IPS DF 19.7 (cell line): ENCODE measurements around the gene NARS2.
"Not testable (repeated sequence)": the region's sequence is repeated elsewhere in the genome, so short reads cannot be mapped to it uniquely, and the experiment has no call there.

Source experiments
- DNase-seq: peaks from one replicate; pipeline ENCODE4 v3.0.0-alpha.2; 2013; ENCODE audit warnings: low read depth, low spot score

NARS2 gene, protein sequence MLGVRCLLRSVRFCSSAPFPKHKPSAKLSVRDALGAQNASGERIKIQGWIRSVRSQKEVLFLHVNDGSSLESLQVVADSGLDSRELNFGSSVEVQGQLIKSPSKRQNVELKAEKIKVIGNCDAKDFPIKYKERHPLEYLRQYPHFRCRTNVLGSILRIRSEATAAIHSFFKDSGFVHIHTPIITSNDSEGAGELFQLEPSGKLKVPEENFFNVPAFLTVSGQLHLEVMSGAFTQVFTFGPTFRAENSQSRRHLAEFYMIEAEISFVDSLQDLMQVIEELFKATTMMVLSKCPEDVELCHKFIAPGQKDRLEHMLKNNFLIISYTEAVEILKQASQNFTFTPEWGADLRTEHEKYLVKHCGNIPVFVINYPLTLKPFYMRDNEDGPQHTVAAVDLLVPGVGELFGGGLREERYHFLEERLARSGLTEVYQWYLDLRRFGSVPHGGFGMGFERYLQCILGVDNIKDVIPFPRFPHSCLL

DNA sequence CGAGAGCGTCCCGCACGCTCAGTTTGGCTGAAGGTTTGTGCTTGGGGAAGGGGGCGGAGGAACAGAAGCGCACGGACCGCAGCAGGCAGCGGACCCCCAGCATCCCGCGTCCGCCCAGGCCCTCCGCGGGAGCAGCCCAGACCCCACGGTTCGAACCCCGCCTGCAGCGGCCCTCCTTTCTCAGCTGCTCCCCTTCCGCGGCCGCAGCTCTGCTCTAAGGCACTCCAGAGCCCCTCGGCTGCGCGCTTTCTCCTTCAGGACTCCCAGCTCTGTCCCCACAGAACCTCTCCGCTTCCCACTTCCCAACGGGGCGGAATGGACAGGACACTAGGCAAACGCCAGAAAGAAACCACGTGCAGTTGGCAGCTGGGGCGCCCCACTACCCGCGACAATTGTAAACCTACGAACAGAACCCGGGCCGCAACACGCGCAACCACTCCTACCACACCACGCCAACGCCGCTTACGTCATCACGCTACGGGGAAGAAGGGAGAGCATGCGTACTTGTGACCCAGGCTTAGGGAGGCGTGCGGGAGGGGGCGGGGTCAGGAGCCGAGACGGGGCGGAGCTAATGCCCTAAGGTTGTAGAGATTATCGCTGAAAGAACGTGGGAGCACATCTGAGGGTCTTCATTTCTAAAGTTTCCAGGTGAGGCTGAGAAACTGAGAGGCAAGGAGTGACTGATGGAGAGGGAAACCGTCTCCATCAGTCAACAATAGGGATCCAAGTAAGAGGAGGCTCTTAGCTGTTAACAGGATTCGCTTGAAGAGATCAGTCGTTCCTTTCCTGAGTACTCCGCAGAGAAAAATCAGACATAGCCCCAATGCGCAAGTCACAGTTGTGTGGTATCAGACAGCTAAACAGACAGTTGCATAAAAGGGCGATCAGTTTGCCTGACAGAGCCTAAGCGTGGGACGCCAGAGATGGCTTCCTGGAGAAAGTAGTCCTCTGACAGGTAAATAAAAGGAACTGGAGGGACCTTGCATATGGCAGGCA lies at the start of gene NARS2:
Gene NARS2 (minus strand): TSS at position 479 of the 996 bp plus-strand sequence. CDS start 376 bp downstream, at position 103.
- DNase-seq: peak; percentile 90

DNA sequence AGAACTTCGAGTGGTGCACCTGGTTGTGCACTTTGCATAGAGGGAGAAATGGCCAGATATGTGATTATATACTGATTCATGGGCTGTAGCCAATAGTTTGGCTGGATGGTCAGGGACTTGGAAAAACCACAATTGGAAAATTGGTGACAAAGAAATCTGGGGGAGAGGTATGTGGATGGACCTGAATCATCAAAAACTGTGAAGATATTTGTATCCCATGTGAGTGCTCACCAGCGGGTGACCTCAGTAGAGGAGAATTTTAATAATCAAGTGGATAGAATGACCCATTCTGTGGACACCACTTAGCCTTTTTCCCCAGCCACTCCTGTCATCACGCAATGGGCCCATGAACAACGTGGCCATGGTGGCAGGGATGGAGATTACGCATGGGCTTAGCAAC lies 48.0 kb upstream of the NARS2 start:
- no peak for DNase-seq

DNA sequence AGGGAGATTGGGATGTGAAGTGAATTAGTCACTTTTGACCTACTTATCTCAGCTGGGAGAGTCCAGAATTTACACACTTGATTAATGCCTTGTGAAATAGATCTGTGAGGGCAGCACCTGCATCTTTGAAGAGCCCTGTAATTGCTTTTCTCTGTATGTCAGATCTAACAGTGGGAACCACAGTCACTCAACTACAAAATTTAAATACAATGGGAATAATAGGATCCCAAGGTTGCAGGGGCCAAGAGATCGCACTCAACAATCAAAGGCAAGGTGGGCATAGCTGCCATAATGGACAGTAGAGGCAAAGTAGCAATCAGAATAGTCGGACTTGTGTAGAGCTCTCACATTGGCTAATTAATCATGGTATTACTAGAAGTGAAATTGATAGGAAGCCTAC lies 45.5 kb upstream of the NARS2 start:
- DNase-seq: no peak

DNA sequence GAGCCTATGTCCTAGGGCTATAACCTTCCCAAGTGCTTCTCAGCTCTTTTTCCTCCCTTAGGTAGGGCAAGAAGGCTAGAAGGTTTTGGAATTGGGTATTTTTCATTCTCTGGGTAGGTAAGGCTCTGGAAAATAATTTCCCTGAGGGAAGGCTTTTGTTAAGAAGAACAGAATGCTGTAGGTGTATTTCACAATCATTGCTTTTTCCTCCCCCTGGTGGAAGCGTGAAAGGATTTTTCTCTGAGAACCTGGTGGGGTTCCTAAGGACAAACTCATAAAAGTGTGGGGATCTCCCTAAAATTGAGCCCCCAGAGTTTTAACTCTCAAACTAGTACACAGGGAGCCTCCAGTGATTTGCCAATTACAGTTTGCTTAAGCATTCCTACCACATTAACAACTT lies 41.1 kb upstream of the NARS2 start:
- DNase-seq: no peak

DNA sequence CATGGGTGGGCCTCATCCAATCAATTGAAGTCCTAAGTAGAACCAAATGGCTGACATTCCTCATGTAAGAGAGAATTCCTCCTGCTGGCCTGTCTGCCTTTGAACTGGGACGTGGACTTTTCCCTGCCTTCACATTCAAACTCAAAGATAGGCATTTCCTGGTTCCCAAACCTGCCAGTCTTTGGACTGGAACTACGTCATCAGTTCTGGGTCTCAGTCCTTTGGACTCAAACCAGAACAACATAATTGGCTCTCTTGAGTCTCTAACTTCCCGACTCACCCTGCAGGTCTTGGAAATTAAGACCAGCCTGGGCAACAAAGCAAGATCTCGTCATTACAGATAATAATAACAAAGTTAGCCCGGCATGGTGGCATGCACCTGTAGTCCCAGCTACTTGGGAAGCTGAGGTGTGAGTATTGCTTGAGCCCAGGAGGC lies 38.7 kb upstream of the NARS2 start:
- DNase-seq: no peak

DNA sequence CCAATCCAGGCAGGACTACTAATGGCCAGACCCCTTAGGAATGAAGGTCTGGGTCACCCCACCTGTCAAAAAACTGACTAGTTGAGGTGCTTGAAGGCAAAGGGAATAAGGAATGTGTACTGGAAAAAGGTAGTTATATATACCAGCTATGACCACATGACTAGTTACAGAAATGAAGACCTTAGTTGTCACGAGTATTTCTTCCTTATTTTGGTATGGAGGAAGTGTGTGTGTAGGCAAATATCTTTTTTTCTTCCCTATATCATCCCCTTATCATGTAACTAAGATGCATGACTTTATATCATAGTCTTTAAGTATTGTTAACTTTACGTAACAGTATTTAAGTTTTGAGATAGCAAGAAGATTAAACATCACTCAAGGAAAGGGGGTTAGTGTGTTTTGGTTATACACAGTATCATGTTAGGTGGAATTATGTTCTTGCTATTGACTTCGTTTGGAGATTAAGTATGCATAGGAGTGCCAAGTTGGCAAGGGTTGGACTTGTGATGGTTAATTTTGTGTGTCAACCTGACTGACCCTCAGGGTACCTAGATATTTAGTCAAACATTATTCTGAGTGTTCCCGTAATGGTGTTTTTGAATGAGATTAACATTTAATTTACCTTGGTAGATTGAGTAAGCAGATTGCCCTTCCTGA lies 38.2 kb upstream of the NARS2 start:
- DNase-seq: no peak

DNA sequence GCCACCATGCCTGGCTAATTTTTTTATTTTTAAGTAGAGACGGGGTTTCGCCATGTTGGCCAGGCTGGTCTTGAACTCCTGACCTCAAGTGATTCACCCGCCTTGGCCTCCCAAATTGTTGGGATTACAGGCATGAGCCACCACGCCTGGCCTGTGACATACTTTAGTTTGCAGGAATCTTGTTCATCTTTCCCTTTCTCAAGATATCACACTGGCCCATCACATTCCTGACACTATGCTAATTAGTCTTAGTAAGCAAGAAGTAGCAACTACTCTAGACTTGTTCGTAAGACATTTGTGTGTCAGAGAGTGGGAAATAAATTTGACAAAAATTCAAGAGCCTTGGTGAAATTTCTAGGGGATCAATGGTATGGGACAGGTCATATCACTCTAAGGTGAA lies 34.7 kb upstream of the NARS2 start:
- not testable (repeated sequence) for DNase-seq

DNA sequence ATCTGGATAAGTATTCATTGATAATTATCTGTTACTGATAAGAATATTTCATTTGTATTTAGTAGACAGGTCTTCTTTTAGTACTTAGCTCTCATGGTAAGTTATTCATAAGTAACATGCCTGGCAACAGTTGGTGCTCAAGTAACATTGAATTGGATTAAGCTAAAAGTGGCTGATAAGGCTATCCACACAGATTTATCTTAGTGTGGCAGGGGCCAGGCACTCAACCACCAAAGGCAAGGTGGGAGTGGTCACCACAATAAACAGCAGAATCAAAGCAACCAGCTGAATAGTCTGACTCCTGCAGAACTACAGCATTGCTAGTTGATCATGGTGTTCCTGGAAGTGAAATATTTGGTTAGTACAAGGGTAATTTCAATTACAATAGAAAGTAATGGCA lies 33.0 kb upstream of the NARS2 start:
- no peak for DNase-seq

DNA sequence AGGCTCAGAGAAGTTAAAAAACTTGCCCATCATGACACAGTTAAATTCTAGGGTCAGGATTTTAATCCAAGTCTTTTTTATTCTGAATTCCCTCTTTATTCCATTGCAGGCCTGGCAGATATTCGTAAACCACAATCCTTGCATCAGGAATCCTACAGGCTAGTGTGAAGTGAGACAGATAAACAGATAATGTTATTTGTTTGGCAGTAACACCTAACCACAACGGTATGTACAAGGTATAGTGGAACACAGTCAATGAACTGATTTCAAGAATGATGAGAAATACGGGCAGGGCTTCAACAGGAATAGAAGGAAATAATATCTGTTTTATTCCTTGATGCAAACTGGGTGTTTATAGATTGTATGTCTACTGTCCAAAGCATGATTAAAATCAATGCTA lies 32.0 kb upstream of the NARS2 start:
- no peak for DNase-seq

DNA sequence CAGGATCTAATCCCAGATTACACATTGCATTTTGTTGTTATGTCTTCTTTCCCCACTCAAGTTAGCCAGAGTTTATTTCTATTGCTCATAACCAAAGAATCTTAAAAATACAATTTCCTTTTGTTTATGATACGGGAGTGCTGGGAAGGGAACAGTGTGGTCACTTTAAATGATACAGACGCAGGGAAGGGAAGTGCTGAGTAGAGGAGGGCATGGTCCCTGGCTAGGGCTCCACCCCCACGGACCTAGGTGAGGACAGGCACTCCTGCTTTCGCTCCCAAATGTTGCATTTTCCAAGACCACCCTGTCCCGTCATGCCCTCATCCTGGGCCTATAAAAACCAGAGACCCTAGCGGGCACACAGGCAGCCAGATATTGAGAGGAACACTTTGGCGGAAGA lies 30.6 kb upstream of the NARS2 start:
- DNase-seq: no peak

DNA sequence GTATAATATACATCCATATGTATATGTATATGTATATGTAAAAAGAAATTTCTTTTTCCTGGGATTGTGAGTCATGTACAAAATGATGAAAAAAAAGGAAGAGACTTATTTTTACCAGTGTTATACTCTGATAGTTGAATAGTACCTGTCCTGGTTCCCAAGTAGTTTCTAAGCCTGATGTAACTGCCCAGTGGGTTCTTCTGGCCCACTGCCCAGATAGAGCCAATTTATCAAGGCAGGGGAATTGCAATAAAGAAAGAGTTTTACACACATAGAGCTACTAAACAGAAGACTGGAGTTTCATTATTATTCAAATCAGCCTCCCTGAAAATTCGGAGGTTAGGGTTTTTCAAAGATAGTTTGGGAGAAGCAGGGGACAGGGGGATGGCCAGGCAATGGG lies 29.1 kb upstream of the NARS2 start:
- DNase-seq: no peak

DNA sequence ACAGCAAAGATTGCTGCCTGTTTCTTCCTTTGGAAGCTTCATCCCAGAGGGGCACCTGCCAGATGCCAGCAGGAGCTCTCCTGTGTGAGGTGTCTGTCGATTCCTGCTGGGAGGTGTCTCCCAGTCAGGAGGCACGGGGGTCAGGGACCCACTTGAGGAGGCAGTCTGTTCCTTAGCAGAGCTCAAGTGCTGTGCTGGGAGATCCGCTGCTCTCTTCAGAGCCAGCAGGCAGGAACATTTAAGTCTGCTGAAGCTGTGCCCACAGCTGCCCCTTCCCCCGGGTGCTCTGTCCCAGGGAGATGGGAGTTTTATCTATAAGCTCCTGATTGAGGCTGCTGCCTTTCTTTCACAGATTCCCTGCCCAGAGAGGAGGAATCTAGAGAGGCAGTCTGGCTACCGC lies 28.1 kb upstream of the NARS2 start:
- DNase-seq: not testable (repeated sequence)

DNA sequence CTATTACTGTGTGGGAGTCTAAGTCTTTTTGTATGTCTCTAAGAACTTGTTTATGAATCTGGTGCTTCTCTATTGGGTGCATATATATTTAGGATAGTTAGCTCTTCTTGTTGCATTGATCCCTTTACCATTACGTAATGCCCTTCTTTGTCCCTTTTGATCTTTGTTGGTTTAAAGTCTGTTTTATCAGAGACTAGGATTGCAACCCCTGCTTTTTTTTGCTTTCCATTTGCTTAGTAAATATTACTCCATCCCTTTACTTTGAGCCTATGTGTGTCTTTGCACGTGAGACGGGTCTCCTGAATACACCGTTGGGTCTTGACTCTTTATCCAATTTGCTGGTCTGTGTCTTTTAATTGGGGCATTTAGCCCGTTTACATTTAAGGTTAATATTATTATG lies 26.4 kb upstream of the NARS2 start:
- DNase-seq: not testable (repeated sequence)

DNA sequence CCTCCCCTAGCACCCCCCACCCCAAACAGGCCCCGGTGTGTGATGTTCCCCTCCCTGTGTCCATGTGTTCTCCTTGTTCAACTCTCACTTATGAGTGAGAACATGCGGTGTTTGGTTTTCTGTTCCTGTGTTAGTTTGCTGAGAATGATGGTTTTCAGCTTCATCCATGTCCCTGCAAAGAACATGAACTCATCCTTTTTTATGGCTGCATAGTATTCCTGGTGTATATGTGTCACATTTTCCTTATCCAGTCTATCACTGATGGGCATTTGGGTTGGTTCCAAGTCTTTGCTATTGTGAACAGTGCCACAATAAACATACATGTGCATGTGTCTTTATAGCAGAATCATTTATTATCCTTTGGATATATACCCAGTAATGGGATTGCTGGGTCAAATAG lies 22.9 kb upstream of the NARS2 start:
- not testable (repeated sequence) for DNase-seq

DNA sequence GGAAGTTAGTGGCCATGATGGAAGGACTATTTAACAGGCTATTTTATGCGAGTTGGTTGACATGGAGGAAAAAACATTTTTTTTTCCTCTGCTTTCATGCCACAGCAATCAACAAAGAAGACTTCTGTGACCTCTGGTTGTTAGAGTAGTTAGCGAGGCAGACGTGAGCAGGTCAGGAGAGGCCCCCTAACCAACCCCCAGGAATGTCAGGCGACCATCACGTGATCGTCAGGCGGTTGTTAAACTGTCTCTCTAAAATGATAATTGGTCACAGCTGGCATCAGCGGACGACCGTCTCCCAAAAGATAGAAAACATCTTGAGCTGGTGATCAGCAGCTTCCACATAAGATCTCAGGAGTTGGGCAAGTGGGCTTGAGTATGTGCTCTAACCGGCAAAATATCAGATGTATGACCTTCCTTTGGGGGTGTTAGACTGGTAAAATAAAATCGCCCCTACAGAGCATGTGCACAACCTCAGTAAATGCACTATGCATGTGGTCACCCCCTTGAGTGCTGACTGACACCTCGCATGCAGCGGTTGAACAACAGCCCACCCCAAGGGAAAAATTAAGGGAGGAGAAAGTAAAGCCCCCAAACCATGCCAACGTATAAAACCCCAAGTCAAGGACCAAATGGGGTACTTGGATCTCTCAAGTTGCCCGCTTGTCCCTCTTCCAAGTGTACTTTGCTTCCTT lies 20.9 kb upstream of the NARS2 start:
- DNase-seq: no peak

DNA sequence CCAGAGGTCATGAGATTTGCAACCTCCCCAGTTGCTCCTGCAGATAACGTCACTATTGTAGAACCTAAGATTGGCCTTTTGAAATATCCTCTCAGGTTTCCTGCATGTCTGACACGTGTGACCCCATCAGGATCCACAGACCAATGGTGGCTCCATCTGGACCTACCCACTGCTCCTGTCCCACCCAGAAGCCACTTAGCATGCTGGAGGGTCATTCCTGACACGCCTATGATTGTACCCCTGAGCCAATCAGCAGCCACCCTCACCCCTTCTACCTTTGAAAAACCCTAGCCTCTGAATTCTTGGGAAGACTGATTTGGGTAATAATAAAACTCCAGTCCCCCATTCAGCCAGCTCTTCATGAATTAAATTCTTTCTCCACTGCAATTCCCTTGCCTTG lies 20.1 kb upstream of the NARS2 start:
- DNase-seq: peak; percentile 56

DNA sequence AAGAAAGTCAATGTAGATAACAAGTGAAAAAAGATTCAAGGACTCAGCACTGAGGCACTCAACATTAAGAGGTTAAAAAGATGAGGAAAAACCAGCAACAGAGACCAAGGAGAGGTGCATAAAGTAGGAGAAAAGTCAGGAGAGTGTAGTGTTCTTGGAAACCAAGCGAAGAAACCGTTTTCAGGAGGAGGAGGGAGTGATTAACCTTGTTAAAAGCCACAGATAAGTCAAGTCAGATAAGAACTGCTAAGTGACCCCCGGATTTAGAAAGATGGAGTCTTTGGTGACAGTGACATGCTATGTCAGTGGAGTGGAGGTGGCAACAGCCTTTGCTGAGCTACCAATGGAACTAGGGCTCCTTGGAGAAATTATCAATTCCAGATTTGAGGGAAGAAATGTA lies 13.9 kb upstream of the NARS2 start:
- no peak for DNase-seq

DNA sequence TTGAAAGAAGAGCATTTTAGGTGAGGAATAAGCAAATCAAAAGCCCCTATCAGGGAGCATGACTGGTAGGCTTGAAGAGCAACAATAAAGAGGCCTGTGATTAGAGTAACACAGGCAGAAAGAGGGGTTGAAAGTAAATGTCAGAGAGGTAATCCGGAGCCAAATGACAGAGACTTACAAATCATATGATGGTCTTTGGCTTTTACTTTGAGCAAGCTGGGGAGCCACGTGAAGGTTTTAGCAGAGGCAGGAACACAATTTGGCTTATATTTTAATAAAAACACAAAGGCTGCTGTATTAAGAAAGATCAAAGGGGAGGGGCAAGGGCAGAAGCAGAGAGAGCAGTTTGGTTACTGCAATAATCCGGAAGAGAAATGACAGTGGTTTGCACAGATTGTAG lies 12.8 kb upstream of the NARS2 start:
- no peak for DNase-seq

DNA sequence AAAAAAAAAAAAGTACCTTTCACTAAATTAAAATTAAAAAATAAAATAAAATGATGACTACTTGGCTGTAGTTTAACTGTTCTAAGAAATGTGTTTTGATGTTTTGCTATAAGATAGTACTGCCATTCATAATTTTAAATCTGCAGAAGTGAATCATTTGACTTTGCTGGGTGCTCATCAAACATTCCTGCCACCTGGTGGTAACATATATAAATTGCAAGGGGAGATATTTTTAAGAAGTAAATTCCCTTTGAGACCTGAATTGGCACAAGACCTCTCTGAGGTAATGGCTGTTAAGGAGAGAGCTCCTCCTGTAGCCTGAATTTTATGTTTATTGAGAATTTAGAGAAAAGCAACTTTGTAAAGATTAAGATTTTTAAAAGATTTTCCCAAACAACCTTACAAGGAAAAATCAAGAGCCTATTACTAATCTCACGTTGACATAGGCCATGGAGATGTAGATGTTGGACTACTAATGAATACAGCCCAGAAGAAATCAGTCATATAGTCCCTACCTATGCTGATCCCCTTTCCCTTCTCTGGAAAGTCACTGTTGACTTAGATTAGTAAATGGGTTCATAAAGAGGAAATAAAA lies 11.9 kb upstream of the NARS2 start:
- DNase-seq: no peak

DNA sequence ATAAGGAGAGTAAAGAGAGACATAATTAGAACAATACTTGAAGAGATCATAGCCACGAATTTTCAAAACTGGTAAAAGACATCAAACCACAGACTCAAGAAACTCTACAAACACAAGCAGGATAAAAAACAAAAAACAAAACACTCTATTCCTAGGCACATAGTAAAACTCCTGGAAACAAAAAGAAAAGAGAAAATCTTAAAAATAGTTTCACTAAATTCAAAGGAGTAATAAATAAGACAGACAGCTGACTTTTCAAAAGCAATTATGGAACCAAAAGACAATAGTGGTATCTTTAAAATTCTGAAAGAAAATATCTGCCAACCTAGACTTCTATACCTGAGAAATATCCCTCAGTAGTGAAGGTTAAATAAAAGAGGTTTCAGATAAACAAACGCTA lies 9.2 kb upstream of the NARS2 start:
- no peak for DNase-seq

DNA sequence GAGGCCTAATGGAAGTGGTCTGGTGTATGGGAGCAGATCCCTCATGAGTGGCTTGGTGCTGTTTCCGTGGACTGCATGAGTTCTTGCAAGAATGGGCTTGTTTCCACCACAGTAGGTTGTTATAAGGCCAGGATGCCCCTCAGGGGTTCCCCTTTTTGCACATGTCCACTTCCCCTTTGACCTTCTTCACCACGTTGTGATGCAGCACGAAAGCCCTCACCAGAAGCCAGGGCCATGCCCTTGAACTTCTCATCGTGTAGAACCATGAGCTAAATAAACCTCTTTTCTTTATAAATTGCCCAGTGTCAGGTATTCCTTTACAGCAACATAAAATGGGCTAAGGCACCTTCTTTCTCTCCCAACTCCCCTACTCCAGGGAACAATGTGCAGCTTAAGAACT lies 2.8 kb upstream of the NARS2 start:
- no peak for DNase-seq
